Prostate gland (tissue), 2 donors: ENCODE measurements around the gene GCA.

Experiments
- CTCF ChIP-seq, 4 experiments: fragments of 200-600 bp in 2 of 4; fragments of 450-650 bp in 2 of 4; sonication (generic) in 2 of 4; IDR thresholded peaks; 1 replicate in 3 of 4; 2 replicates in 1 of 4; pipeline ENCODE4 v1.5.1; 2016 to 2019; ENCODE audit warnings: antibody characterized with exemption in 4 of 4, mild to moderate bottlenecking in 2 of 4, moderate library complexity in 2 of 4
- POLR2A ChIP-seq: fragments of 450-650 bp; IDR thresholded peaks from one replicate; pipeline ENCODE4 v1.6.1; 2016; ENCODE audit warnings: antibody characterized with exemption, mild to moderate bottlenecking
- POLR2AphosphoS5 ChIP-seq: sonication (generic); formaldehyde crosslinking; IDR thresholded peaks from one replicate; pipeline ENCODE4 v1.6.1; 2017; ENCODE audit warnings: antibody characterized with exemption

DNA sequence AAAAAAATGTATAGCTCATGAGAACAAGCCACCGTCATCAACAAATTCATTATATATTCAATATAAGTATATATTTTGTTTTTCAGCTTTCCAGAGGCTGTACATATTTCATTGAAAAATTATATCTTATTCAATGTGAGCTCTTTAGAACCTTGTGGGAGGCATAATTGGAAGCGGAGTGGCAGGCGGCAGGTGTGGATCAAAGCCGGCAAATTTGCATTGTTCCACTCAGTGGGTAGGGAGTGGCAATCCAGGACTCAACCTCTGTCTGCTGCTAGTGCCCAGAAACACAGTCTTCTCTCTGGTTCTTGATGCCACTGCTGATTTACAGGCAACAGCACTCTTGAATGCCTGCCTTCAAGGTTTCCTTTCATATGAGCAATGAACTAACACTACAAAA is 46.9 kb downstream of the GCA start:
- TF ChIP-seq CTCF (IDR thresholded peaks at IDR 0.05) (no peak), POLR2A (no peak), POLR2AphosphoS5 (no peak)
